Lung microvascular endothelial cell (primary cell): ENCODE data around the gene ADPGK. TPM values are rescaled to one million over a fixed set of nuclear protein-coding genes. Genes with fewer than 3 reads are reported as not detected.
A peak's percentile ranks its signal among the peaks of the same experiment; 100 is the strongest.

Experiments
- DNase-seq, 2 donors: peaks; one replicate each; pipeline versions ENCODE4 v3.0.0 to v3.0.0-alpha.2; 2010; ENCODE audit warnings: low read depth in 2 of 2
- total RNA-seq: library from RNA; depleted of rRNA; stranded (reverse); fragments of >200 nt; gene quantifications from 2 replicates; pipeline ENCODE4 v1.2.1, GENCODE V29; 2014

The ADPGK gene
- total RNA-seq, 1 donor from 2014 or later = 39.7 TPM

DNA sequence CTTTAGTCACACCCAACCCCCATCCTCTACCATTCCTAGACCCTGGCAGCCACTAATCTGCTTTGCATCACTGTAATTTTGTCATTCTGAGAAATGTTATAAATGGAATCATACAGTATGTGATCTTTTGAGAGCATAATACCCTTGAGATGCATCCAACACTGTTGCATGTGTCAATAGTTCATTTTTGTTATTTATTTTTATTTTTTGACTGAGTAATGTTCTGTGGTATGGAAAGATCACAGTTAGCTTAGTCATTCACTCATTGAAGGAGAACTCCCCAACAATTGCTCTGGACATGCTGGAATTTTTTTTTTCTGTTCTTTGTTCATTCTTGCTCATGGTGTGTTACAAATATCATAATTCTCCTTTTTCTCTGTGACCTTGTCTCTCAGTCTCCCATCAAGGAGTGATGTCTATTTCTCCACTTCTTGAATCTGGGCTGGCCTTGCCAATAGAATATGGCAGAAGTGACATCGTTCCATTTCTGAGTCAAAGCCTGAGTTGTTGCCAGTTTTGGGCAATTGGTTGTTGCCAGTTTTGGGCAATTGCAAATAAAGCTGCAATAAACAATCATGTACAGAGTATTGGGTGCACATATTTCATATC is 6.8 kb upstream of the ADPGK start:
- no peak for DNase-seq

DNA sequence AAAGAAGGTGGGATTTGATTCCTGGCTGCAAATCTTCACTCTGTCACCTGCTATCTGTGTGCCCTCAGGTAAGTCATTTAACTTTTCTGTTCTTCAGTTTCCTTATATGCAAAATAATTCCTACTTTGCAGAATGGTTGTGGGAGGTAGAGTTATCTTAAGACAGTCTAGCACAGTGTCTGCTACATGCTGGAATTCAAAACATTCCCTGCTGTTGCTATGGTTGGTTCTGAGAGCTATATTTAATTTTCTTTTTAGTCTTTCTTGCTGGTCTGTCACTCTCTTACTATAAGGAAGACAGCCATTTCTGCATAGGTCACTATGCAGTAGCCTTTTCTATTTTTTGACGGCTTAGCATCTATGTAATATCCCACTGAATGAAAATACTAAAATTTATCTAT is 4.0 kb upstream of the ADPGK start:
- DNase-seq = no peak

DNA sequence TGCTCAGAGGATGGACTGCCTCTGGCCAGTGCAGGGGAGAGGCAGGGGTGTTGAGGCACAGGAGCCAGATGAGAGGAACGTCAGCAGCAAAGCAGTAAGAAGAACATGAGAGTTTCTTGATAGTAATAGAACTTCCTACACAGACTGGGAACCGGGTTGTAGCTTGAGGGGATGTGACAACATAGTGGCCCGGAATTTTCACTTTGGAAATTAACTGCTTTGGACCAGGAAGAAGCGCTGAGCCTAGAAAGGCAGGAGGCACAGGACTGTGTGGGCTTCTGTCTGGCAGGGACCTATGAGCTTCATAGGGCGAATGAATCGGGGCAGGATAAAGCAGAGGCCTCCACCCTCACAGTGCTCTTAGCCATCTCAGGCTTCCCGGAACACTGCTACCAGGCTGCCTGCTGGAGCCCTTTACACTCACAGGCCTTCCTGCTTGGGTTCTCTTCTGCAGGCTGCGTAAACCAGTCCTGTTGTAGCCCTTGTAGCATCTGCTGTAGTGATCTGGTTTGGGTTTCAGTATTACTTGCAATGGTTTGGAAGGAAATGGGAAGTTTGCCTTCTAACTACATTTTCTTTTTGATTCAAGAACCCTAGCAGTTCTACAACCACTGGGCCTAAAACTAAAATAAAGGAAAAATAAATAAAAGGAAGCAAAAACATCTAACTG is 3.3 kb upstream of the ADPGK start:
- DNase-seq = no peak

DNA sequence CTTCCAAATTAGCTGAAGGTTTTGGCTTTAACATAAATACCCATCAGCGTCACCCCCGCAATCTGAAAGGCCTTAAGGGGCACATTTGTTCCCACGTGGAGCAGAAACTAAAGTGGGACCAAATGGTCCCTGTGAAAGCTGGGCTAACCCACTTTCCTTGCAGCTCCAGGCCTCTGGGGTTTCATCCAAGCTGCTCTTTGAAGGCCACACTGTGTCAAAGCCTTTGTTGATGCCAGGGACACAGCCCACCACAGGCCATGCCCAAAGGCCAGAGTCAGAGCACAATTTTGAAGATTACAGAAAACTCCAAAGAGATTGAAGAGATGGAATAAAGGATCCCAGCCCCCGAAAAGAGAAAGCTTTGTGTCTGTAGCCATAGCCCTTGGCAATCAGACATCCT is 2.7 kb upstream of the ADPGK start:
- DNase-seq = no peak

DNA sequence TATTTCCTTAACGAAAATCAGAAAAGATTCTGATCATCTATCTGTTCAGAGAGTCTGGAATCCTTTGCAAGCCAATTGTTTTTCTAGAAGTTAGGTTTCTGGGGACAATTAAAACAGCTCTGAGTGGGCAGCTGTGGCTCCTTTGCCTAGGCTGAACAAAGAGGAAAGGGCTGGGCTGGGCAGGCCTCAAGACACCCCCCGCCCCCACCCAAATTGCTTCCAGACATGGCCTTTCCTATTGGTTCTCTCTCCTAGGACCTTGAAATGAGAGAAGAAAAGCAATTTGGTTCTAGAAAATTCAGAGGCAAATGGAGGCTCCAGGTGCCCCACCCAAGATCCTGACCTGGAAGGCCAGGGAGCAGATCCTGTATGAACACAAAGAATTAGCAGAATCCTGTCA is 2.3 kb upstream of the ADPGK start:
- DNase-seq = no peak

DNA sequence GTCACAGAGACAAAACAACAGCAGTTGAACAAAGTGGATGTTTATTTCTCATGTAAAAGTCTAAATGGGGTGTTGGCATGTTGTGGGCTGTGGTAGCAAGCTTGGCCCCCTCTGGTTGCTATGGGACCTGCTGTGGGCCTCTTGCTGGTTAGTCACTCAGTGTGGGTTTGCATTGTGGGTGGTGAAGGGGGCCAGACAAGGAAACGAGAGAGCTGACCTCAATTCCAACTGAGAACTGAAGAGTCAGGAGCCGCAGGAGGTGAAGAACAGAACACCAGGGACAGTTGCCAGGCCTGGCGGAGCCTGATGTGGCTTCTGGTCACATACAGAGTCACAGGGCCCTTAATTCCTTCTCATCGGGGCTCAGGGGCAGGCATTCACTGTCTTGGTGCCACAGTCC is 1.9 kb upstream of the ADPGK start:
- DNase-seq = no peak

DNA sequence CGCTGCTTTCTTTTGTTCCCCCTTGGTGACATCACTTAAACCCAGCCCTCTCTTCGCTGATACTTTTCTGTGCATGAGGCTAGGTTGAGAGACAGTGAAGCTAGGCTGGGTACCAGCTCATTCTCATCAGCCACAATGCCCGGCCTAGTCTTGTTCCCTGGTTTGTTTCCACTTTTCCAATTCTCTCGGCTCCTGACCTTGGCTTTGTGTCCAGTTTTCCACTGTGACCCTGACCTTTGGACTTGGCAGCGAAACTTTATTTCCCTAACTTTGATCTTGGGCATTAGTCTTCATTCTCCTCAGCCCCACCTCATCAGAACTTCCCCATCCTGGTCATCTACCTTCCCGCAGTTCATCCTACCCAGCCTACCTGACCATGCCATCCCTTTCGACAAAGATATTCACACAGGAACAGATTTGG is 908 bp upstream of the ADPGK start:
- DNase-seq = no peak

DNA sequence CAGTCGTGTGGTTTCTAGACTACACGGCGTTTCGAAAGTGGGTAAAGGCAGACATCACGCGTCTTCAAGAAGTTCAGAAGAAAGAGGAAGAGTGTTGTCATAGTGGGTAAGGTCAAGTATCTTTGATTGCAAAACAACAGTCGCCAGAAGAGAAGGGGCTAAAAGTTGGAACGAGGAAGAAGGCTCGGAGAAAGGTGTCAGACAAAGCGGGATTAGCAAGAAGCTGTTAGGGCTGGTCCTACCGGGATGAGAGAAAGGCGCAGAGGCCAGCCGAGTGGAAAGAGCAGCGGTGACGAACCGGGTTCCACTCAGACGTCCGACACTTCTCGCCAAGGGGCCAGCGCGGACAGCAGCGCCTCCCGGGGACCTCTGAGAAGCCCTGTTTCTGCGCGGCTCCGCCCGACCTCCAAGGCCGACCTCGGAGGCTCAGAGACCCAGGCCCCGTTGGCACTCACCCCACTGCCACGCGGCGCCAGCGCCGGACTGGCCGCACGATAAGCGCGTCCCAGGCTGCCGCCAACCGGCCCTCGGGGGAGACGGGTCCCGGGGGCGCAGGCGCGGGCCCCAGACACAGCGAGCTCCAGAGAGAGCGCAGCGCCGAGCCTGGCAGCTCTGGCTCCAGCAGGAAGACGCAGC is 436 bp downstream of the ADPGK start:
- DNase-seq = peak in 1 of 2 donors; percentile 53

DNA sequence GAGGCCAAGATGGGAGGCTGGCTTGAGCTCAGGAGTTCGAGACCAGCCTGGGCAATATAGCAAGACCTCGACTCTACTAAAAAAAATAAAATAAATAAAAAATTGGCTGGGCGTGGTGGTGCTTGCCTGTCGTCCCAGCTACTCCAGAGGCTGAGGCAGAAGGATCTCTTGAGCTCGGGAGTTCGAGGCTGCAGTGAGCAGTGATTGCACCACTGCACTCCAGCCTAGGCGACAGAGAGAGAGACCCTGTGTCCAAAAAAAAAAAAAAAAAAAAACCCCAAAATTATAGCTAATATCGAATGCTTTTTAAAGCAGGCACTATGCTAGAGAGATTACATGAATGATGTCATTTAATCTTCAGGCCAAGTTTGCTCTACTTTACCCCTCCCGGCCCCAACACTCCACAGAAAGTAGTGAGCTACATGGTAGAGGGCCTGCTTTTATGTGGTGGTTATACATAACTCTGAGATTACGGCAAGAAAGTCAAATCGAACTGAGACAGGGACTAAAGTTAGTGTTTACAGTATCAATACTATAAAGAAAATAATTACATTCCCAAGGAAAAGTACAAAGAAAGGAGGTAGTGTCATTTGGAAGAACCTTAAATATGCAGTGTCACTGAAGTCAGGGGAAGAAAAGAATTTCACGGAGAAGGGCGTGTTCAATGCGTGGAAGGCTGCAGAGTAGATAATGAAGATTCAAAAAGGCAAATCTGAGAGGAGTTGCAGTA is 1.1 kb downstream of the ADPGK start:
- DNase-seq = no peak

DNA sequence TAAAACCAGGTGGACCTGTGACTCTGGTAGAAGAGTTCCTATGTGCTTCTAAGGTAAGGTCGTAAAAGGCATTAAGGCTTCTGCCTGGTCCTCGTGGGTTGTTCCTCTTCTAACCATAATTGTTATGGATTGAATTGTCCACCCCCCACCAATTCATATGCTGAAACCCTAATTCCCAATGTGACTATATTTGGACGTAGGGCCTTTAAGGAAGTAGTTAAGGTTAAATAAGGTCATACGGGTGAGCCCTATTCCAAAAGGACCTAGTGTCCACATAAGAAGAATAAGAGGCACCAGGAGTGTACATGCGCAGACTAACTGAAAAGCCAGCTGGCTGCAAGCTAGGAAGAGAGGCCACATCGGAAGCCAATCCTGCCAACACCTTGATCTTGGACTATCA is 1.9 kb downstream of the ADPGK start:
- DNase-seq = no peak

DNA sequence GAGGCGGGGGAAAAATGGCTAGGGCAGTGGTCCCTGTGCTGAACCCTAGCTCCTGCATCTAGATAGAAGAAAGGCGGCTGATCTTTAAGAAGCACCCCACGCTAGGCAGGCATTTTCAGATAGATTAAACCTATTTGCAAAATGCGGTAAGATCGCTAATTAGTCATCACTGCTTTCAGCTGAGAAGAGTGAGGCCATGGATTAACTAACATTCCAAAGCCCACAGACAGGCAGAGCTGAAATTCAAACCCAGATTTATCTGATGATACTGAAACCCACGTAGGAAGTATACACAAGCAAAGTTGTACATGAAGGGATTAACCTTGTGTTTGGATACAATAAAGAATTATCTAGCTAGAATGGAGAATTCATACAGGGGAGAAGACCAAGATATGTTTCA is 4.8 kb downstream of the ADPGK start:
- DNase-seq = no peak

DNA sequence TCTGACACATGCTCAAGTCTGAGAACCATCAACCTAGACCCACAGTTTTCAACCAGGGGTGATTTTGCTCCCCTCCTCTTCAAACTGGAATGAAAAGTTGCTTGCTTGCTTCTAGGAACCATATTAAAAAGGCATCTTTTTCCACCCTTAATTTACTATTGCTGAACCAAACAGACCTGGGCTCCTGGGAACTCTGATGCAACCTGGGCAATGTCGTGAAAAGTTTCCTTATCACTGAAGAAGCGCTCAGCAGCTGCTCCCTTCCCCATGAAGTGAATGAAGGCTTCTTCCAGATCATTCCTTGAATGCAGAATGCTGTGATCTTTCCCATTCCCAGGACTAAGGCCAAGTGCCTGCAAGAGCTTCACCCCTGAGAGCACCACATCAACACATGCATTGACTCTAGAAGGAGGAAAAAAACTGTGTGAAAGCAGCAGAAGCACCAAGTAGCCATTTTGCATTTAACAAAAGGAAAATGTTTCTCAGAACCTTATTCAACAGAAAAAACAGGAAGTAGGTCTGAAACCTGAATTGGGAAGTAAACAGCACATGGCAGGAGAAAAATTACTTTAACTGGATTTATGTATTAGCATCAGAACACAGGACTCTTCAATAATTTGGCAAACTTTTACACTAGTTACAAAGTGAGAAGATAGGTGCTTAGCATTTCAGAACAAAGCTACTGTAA is 8.7 kb downstream of the ADPGK start:
- no peak for DNase-seq

DNA sequence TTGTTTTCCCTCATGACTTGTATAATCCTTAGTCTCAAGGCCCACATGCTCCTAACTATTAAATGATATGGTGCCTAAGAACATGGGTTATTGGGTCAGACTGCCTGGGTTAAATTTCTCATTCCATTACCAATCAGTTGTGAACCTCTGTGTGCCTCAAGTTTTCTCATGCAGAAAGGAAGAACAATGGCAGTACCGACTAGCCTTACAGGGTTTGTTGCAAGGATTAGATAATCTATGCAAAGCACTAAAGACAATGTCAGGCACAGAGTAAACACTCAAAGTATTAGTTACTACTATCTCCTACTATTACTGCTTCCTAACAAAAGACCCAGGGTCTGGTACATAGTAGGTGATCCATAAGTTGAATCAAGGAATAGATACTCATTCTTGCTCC is 12.2 kb downstream of the ADPGK start:
- DNase-seq = no peak

DNA sequence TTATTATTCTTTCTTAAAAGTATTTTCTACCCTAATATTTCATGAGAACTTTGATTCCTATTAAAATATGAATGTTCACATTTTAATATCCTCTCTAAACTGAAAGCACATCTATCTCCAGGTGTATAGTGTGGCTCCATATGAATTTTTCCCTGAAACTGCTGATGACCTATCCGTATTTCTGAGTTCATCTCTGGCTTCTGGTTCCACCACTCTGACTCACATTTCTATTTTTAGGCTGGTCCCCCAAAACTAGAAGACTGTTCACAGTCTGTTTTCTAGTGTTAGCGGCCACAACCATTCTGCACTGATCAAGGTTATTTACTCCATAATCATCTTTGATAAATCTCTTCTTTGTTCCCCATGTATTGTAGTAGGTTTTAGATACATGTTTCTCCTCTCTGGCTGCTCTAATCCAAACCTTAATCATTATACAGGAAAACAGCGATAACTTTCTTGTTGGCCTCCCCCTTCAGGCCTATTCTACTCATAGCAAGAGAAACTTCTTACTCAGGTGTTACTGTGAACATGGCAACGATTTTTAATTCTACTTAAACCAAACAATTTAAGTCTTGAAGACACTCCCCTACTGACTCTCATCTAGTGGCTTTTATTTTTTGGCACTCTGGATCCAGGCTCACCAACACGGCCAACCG is 12.8 kb downstream of the ADPGK start:
- DNase-seq = peak in 1 of 2 donors; percentile 7

DNA sequence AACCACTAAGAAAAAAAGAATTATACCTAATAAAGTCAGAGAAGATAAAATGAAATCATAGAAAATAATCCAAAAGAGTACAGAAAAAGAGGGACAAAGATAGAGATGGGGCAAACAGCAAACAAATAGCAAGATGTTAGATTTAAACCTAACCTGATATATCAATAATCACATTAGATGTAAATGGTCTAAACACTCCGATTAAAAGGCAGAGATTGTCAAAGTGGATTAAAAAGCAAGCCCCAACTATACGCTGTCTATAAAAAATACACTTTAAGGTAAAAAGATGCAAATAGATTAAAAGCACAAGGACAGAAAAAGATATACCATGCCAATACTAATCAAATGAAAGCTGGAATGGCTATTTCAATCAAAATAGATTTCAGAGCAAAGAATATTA is 16.8 kb downstream of the ADPGK start:
- no peak for DNase-seq

DNA sequence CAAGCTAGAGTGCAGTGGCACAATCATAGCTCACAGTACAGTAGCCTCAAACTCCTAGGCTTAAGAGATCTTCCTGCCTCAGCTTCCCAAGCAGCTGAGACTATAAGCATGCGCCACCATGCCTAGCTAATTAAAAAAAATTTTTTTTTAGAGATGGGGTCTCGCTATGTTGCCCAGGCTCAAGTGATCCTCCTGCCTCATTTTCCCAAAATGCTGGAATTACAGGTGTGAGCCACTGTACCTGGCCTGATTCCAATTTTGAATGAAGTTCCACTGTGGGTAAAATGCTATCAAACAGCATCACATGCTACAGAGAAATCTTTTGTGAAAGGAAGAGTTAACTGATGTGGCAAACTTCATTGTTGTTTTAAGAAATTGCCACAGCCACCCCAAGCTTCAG is 17.5 kb downstream of the ADPGK start:
- no peak for DNase-seq

DNA sequence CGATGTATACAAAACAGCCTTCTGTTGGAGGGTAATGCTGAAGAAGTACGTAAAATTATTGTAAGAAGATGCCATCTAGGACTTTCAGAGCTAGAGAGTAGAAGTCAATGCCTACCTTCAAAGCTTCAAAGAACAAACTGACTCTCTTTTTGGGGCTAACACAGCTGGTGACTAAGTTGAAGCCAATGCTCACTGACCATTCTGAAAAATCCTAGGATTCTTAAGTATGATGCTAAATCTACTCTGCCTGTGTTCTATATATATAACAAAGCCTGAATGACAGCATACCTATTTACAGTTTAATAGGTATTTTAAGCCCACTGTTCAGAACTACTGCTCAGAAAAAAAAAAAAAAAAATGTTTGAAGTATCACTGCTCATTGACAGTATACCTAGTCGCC is 18.9 kb downstream of the ADPGK start:
- DNase-seq = no peak

DNA sequence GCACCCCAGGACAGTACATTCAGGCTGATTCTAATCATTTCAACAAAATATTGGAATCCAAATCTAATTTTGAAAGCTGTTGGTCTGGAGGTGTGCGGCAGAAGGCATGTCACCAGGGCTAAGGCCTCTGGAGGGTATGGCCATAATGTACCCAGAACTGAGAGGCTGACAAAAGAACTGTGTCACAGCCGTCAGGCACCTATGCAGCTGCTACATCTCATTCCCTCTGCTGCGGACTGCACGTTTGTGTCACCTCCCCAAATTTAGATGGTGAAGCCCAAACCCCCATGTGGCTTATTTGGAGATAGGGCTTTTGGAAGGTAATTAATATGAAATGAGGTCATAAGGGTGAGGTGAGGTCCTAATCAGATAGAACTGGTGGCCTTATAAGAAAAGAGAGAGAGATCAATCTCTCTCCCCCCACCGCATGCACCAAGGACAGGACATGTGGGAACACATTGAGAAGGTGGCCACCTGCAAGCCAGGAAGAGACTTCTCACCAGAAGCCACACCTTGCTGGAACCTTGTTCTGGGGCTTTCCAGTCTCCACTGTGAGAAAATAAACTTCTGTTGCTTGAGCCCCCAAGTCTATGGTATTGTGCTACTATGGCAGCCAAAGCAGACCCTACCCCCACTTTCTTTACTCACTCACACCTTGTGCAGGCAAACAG is 22.8 kb downstream of the ADPGK start:
- DNase-seq = no peak

DNA sequence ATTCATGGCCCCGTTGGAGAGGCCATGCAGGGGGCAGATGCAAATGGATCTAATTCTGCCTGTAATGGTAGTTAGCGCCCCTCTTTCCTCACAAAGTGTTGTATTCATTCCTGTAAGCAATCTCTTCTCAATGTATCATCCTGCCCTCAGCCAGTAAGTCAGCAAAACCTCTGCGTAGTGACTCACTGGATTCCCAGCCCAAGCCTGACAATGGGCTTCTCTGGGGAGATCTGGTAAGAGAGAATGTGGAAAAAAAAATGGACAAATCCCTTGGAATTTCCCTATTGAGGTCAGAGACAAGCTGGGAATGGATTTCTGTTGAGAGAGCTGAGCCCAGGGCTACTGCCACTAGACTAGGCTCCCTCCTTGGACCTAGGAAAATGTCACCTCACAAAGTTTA is 25.4 kb downstream of the ADPGK start:
- DNase-seq = peak; percentile 32 to 91

DNA sequence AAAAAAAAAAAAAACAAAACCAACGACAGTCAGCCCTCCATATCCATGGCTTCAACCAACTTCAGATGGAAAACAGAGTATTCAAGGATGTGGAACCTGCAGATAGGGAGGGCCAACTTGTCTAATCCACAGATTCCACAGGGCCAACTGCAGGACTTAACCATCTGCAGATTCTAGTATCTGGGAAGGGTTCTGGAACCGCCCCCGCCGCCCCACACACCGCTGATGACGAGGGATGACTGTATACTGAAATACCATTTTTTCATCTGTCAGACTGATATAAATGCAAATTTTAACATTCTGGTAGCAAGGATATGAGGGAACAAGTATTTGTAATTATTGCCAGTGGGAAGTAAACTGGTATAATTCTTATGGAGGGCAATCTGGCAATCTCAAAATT is 29.5 kb downstream of the ADPGK start:
- no peak for DNase-seq
